HL-60 (cell line): Measurements from ENCODE around the gene CBL.

Source experiments
- DNase-seq, 2 experiments: peaks; one replicate each; pipeline ENCODE4 v3.0.0-alpha.2; 2010 to 2020; ENCODE audit warnings: low read depth in 1 of 2, low spot score in 1 of 2
- H3K27ac ChIP-seq: fragments of 250-450 bp; sonication (Bioruptor Pico); replicated peaks from 2 replicates; pipeline ENCODE4 v1.5.1; 2020; ENCODE audit warnings: mild to moderate bottlenecking, moderate library complexity
- H3K27me3 ChIP-seq: fragments of 250-450 bp; sonication (Bioruptor Pico); 2 replicates; pipeline ENCODE4 v1.5.1; 2021; ENCODE audit warnings: mild to moderate bottlenecking, moderate library complexity; ENCODE audit not compliant: insufficient read depth, poor library complexity, severe bottlenecking
- H3K4me3 ChIP-seq: replicated peaks from 2 replicates; pipeline ENCODE4 v1.5.1; 2011; ENCODE audit warnings: mild to moderate bottlenecking, control low read depth, low read length; ENCODE audit not compliant: insufficient read depth
- GABPA ChIP-seq: IDR thresholded peaks from 2 replicates; pipeline ENCODE4 v1.6.1; 2012; ENCODE audit warnings: low read depth
- POLR2AphosphoS5 ChIP-seq: IDR thresholded peaks from 2 replicates; pipeline ENCODE4 v1.6.1; 2012; ENCODE audit warnings: low read depth
- SPI1 ChIP-seq: IDR thresholded peaks from 2 replicates; pipeline ENCODE4 v1.6.1; 2012; ENCODE audit warnings: low read depth, mild to moderate bottlenecking, borderline replicate concordance
- TF ChIP-seq, protein P1 (sequence below): IDR thresholded peaks from 2 replicates; pipeline ENCODE4 v1.6.1; 2012; ENCODE audit warnings: low read depth; ENCODE audit not compliant: insufficient replicate concordance
- TF ChIP-seq, protein P2 (sequence below): IDR thresholded peaks from one replicate; pipeline ENCODE4 v1.5.1; 2011; ENCODE audit warnings: low read length, control low read depth, inconsistent platforms; ENCODE audit not compliant: insufficient read depth

The CBL gene

DNA sequence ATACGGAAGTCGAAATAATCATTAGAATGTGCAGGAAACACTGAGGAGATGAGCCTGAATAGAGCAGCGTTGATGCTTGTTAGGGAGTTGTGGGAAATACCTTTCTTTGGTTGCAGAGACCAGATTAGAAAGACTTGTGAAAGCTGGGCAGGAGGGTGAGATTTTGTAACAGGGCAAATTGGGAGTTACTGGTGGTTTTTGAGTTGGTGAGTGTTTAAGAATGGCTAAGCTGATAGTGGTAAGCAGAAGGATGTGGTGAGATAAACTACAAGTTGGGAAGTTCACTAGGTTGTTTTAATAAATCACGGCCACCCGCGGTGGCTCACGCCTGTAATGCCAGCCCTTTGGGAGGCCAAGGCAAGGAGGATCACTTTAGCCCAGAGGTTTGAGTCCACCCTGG is 76.4 kb downstream of the CBL start:
- H3K4me3 ChIP-seq, result no peak overlapping the region
- H3K27ac ChIP-seq, result no peak overlapping the region
- TF ChIP-seq POLR2AphosphoS5, result peak; percentile 59; the same call in 1 of the 2 replicates
- TF ChIP-seq, protein P1, sequence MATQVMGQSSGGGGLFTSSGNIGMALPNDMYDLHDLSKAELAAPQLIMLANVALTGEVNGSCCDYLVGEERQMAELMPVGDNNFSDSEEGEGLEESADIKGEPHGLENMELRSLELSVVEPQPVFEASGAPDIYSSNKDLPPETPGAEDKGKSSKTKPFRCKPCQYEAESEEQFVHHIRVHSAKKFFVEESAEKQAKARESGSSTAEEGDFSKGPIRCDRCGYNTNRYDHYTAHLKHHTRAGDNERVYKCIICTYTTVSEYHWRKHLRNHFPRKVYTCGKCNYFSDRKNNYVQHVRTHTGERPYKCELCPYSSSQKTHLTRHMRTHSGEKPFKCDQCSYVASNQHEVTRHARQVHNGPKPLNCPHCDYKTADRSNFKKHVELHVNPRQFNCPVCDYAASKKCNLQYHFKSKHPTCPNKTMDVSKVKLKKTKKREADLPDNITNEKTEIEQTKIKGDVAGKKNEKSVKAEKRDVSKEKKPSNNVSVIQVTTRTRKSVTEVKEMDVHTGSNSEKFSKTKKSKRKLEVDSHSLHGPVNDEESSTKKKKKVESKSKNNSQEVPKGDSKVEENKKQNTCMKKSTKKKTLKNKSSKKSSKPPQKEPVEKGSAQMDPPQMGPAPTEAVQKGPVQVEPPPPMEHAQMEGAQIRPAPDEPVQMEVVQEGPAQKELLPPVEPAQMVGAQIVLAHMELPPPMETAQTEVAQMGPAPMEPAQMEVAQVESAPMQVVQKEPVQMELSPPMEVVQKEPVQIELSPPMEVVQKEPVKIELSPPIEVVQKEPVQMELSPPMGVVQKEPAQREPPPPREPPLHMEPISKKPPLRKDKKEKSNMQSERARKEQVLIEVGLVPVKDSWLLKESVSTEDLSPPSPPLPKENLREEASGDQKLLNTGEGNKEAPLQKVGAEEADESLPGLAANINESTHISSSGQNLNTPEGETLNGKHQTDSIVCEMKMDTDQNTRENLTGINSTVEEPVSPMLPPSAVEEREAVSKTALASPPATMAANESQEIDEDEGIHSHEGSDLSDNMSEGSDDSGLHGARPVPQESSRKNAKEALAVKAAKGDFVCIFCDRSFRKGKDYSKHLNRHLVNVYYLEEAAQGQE, result no peak
- DNase-seq, result peak in 1 of 2 experiments; percentile 36
- no peaks in the 10 kb centered on the region for H3K27me3 ChIP-seq

DNA sequence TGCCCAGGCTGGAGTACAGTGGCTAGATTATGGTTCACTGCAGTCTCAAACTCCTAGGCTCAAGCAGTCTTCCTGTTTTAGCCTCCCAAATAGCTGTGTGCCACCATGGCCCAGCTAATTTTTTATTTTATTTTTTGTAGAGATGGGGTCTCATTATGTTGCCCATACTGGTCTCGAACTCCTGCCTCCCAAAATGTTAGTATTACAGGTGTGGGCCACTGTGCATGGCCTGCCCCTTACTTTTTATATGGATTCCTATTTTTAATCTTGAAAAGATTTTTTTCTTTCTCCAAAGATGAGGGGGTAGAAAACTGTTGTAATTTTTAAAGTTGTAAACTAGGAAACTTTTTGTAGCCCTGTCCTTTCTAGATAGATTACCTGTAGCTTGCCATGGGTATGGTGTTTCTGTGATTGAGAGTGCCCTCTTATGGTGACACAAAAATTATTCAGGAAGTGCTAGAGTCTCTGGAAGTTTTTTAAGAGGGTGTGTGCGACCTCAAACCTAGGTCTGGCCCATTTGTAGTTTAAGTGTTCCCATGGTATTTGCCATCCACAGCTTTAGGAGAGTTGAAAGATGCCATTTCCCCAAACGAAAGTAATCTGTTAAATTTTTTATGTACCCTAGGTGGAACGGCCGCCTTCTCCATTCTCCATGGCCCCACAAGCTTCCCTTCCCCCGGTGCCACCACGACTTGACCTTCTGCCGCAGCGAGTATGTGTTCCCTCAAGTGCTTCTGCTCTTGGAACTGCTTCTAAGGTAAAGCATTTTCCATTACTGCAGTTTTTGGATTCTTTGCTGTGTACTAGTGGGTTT is 78.4 kb downstream of the CBL start:
- H3K4me3 ChIP-seq, result no peak overlapping the region
- H3K27ac ChIP-seq, result no peak overlapping the region
- no peaks in the 10 kb centered on the region for H3K27me3 ChIP-seq
- TF ChIP-seq SPI1, result peak; percentile 67; the same call in 1 of the 2 replicates
- TF ChIP-seq, protein P1, result no peak
- no peak for TF ChIP-seq POLR2AphosphoS5
- DNase-seq, result peak in 1 of 2 experiments; percentile 29

DNA sequence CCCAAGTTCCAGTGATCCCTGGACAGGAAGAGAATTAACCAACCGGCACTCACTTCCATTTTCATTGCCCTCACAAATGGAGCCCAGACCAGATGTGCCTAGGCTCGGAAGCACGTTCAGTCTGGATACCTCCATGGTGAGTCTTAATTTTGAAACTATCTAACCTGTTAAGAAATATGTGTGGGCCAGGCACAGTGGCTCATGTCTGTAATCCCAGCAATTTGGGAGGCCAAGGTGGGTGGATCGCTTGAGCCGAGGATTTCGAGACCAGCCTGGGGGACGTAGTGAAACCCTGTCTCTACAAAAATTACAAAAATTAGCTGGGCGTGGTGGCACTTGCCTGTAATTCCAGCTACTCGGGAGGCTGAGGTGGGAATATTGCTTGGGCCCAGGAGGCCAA is 79.3 kb downstream of the CBL start:
- H3K27ac ChIP-seq, result no peak overlapping the region
- no peak for DNase-seq
- no peaks in the 10 kb centered on the region for H3K27me3 ChIP-seq
- TF ChIP-seq, protein P2, sequence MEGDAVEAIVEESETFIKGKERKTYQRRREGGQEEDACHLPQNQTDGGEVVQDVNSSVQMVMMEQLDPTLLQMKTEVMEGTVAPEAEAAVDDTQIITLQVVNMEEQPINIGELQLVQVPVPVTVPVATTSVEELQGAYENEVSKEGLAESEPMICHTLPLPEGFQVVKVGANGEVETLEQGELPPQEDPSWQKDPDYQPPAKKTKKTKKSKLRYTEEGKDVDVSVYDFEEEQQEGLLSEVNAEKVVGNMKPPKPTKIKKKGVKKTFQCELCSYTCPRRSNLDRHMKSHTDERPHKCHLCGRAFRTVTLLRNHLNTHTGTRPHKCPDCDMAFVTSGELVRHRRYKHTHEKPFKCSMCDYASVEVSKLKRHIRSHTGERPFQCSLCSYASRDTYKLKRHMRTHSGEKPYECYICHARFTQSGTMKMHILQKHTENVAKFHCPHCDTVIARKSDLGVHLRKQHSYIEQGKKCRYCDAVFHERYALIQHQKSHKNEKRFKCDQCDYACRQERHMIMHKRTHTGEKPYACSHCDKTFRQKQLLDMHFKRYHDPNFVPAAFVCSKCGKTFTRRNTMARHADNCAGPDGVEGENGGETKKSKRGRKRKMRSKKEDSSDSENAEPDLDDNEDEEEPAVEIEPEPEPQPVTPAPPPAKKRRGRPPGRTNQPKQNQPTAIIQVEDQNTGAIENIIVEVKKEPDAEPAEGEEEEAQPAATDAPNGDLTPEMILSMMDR, result no peak
- TF ChIP-seq SPI1, result no peak
- no peak for TF ChIP-seq POLR2AphosphoS5
- TF ChIP-seq, protein P1, result no peak
- no peak for TF ChIP-seq GABPA
- H3K4me3 ChIP-seq, result no peak overlapping the region

DNA sequence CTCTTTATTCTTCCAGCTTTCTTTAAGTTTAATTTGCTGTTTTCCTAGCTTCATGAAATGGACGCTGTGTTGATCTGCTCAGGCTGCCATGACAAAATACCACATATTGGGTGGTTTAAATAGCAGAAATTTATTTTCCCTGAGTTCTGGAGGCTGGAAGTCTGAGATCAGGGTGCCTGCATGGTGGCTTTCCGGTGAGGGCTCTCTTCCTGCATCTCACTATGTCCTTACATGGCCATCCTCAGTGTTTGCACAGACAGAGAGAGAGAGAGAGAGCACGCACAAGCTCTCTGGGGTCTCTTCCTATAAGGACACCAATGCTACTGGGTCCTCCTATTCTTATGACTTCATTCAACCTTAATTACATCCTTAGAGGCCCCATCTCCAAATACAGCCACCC is 82.1 kb downstream of the CBL start:
- TF ChIP-seq SPI1 (no peak), POLR2AphosphoS5 (no peak), GABPA (no peak)
- TF ChIP-seq, protein P1, result no peak
- TF ChIP-seq, protein P2, result no peak
- H3K4me3 ChIP-seq, result no peak overlapping the region
- no peaks in the 10 kb centered on the region for H3K27me3 ChIP-seq
- no peak overlapping the region for H3K27ac ChIP-seq
- DNase-seq, result no peak
